LoVo (cell line): ENCODE results near the gene EEFSEC.

ENCODE experiments used
- DNase-seq: peaks from one replicate; pipeline ENCODE4 v3.0.0-alpha.2; 2016; ENCODE audit warnings: low spot score

EEFSEC gene

GRCh38 chr3:128353361-128353965 is 200.2 kb downstream of the EEFSEC start:
- no peak for DNase-seq

GRCh38 chr3:128353991-128354687 is 200.9 kb downstream of the EEFSEC start:
- DNase-seq, result no peak

GRCh38 chr3:128354788-128355542 is 201.7 kb downstream of the EEFSEC start:
- no peak for DNase-seq

GRCh38 chr3:128355543-128355919 is 202.2 kb downstream of the EEFSEC start:
- DNase-seq, result no peak

- DNase-seq, result no peak
These were observed 203.5 kb downstream of the EEFSEC start for GRCh38 chr3:128356822-128357221.

- no peak for DNase-seq
These were observed 204.3 kb downstream of the EEFSEC start for GRCh38 chr3:128357538-128357937.

GRCh38 chr3:128358156-128358895 is 205.0 kb downstream of the EEFSEC start:
- no peak for DNase-seq

GRCh38 chr3:128359060-128359664 is 205.9 kb downstream of the EEFSEC start:
- DNase-seq, result no peak

- DNase-seq, result no peak
These were observed 206.8 kb downstream of the EEFSEC start for GRCh38 chr3:128359846-128360642.

GRCh38 chr3:128360705-128361271 is 207.5 kb downstream of the EEFSEC start:
- no peak for DNase-seq

- DNase-seq, result no peak
These were observed 209.0 kb downstream of the EEFSEC start for GRCh38 chr3:128362026-128362965.

- no peak for DNase-seq
These were observed 211.0 kb downstream of the EEFSEC start for GRCh38 chr3:128364291-128364690.

GRCh38 chr3:128364808-128365360 is 211.6 kb downstream of the EEFSEC start:
- no peak for DNase-seq

GRCh38 chr3:128366136-128366535 is 212.9 kb downstream of the EEFSEC start:
- DNase-seq, result no peak

GRCh38 chr3:128366652-128367051 is 213.4 kb downstream of the EEFSEC start:
- DNase-seq, result no peak

GRCh38 chr3:128367221-128367620 is 213.9 kb downstream of the EEFSEC start:
- DNase-seq, result no peak

- DNase-seq, result no peak
These were observed 214.5 kb downstream of the EEFSEC start for GRCh38 chr3:128367761-128368160.

- no peak for DNase-seq
These were observed 215.3 kb downstream of the EEFSEC start for GRCh38 chr3:128368626-128369025.

GRCh38 chr3:128369121-128369703 is 215.9 kb downstream of the EEFSEC start:
- no peak for DNase-seq
